HG03457 (cell line): ENCODE results near the gene CCR3.

Source experiments
- ATAC-seq: cut with Tn5 transposase; IDR thresholded peaks from one replicate; pipeline ENCODE4 v1.9.1; 2021; ENCODE audit warnings: moderate number of reproducible peaks; ENCODE audit not compliant: unreplicated experiment

Gene CCR3

DNA sequence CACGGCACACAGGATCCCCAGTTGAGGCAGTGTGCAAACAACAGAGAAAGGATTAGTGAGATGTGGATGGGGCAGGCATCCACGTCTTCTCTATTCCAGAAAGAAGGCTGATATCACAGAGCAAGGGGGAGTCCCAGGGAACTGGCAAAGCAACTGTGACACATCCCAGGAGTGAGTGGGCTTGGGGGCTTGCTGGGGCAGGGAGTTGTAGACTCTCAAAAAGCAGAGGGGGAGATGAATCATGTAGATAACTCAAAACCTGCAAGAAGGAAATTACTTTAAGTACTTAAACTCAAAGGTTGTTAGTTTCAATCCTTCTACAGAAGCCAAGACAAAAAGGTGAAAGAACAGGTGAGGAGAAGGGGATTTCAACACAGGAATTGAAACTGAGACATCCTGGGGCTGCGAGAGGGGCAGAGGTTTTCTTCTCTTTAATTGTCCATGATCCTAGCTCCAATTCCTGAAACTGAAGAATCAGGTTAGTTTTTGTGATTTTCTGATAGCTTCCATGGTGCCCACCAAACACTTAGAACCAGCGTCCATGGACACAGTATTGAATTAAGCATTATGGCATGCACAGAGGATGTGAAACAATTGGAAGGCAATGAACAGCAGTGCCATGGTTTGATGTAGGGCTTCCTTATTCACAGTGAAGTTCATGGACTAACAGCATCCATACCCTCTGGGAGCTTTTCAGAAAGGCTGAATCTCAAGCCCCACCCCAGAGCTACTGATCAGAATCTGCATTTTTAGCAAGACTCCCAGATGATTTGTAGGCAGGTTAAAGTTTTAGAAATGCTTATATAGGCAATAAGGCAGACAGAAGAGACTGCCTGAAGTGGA, 52.0 kb downstream of the CCR3 start:
- ATAC-seq, result no peak

- ATAC-seq, result no peak
Measured at GRCh38 chr3:46296826-46297225, 54.6 kb downstream of the CCR3 start.

- no peak for ATAC-seq
Measured at GRCh38 chr3:46297658-46298423, 55.6 kb downstream of the CCR3 start.

DNA sequence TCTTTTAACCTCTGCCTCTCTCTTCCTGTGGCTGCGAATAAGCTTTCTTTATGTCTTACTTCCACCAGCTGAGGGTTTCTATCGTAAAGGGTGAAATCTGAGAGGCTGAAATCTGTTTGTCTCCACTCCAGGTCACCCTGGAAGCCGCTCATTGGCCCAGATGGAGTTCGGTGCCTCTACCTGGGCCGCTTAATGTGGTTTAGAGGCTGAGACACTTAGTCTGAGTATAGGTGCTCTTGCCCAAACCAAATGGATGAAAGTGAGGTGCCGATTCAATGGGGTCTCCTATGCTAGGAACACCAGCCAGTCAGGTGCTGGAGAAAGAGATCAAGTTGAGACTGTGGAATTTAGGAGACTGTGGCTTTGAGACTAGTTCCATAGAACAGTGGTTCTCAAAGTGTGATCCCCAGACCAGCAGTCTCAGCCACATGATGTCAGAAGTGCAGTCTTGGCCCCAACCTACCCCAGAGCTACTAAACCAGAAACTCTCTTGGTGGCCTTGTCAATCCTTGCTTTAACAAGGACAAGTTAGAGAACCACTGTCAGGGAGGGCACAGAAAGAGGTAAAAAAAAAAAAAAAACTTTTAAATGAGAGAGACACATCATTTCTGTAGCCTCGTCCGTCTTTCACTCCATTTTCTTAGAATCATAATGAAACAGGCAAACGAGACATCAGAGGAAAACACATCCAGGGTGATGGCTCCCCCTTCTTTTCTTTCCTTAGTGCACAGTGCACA, 56.8 kb downstream of the CCR3 start:
- ATAC-seq, result no peak

GRCh38 chr3:46299608-46300460, 57.6 kb downstream of the CCR3 start:
- no peak for ATAC-seq

- no peak for ATAC-seq
Measured at GRCh38 chr3:46300461-46300789, 58.2 kb downstream of the CCR3 start.

GRCh38 chr3:46301122-46301835, 59.0 kb downstream of the CCR3 start:
- ATAC-seq, result no peak

- ATAC-seq, result no peak
Measured at GRCh38 chr3:46303240-46303639, 61.0 kb downstream of the CCR3 start.

DNA sequence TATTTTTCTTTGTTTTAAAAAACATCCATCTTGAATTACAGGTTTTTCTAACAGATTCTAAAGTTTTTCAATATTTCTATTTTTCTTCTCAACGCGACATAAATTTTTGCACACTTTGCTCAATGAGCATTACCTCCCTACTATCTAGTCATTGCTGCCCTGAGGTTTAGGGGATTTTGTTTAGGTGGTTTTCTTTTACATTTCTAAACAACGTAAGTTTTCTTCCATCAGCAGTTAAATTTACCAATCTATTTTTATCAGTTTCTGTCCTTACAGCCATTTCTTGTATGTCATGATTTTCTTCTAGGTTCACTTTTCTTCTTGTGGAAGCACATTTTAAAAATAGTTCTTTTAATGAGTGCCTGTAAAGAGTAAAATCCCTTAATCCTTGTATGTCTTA, 62.5 kb downstream of the CCR3 start:
- no peak for ATAC-seq

DNA sequence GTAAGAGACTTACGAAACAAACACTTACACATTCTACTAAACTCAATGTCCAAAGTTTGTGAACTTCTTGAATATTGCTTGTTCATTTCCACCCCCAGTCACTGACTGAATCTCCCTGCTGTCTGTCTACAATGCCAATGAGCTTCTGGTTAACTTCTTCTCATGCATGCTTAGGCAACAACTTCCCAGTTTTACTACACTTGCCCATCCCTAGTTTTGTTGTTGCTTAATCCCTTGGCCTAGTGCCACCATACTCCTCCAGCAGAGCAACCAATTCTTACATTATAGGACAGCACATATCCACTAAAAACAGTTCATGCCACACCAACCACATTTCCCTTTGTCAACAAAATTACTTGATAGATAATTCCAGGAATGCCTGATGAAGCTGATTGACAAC, 70.7 kb downstream of the CCR3 start:
- ATAC-seq, result no peak

- ATAC-seq, result no peak
Measured at GRCh38 chr3:46314517-46314916, 72.3 kb downstream of the CCR3 start.

DNA sequence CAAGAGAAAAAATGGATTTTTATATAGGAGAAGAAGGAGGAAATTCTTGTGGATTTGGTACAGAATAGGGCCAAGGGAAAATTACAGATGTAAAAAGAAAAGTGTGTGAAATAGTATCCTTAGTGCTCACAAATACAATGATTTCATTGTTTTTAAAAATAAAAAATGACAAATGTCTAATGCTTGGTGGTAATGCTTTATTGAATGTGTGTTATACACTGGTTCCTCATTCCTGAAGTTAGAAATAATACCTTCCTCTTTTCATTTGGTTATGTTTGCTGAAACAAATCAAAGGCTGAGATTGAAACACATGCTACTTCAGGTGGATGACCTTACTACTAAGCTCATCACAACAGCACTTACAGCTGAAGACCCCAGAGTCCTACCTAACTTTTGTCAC, 73.9 kb downstream of the CCR3 start:
- no peak for ATAC-seq
